ENCODE data around the gene ARPC4. TPM values are rescaled to one million over a fixed set of nuclear protein-coding genes. Genes with fewer than 3 reads are reported as not detected.

Gene ARPC4
- total and polyA plus RNA-seq, 11 donors = 30.0 to 151 (median 79.7) TPM

DNA sequence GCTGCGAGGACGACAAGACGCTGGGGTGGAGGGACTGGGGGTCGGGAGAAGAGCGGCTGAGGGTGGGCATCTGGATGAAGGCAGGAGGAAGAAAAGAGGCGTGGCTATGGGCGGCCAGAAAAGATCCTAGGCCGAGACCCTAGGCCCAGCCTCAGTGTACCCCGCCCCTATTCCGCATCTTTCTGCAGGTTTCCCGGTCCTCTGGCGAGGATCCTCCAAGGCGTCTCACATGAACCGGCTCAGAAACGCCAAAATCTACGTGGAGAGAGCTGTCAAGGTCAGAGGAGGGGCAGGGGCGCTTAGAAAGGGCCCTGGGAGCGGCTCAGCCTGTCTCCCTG lies 17.5 kb downstream of the ARPC4 start:
- Histone ChIP-seq H3K27ac (peak overlapping the region; percentile 72 to 98 (median 94)), H3K36me3 (peaks cover 0 to 54% (median 33%) of the 10 kb centered on the region in 9 donors), H3K27me3 (no peaks in the 10 kb centered on the region), H3K9me3 (no peaks in the 10 kb centered on the region), H3K4me1 (peaks cover 0 to 23% (median 7%) of the 10 kb centered on the region in 12 donors), H3K4me3 (peak overlapping the region; percentile 48 to 98 (median 84))
- 9 to 13% (median 10%) methylated on average over 18 of the region's 18 CpGs for WGBS, 4 donors
- peak in 3 of 4 donors; percentile 3 to 12 (median 9) for ATAC-seq
- intact Hi-C loops (cut with DNase I) = loop anchor here in 1 of 10 donors (5.0 kb wide), 1 partner anchor 107 kb away; the partner anchor contains the start of gene IL17RC
- TF ChIP-seq POLR2A (IDR thresholded peaks at IDR 0.05) = no peak
- TF ChIP-seq, protein P1, sequence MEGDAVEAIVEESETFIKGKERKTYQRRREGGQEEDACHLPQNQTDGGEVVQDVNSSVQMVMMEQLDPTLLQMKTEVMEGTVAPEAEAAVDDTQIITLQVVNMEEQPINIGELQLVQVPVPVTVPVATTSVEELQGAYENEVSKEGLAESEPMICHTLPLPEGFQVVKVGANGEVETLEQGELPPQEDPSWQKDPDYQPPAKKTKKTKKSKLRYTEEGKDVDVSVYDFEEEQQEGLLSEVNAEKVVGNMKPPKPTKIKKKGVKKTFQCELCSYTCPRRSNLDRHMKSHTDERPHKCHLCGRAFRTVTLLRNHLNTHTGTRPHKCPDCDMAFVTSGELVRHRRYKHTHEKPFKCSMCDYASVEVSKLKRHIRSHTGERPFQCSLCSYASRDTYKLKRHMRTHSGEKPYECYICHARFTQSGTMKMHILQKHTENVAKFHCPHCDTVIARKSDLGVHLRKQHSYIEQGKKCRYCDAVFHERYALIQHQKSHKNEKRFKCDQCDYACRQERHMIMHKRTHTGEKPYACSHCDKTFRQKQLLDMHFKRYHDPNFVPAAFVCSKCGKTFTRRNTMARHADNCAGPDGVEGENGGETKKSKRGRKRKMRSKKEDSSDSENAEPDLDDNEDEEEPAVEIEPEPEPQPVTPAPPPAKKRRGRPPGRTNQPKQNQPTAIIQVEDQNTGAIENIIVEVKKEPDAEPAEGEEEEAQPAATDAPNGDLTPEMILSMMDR (IDR thresholded peaks at IDR 0.05) = no peak
- no peak for DNase-seq

- ATAC-seq (peak in 1 of 4 donors; percentile 4), DNase-seq (peak in 1 of 5 donors; percentile 14)
- Histone ChIP-seq H3K27ac (peak overlapping the region in 11 of 12 donors; percentile 86 to 98 (median 95)), H3K4me1 (peaks cover 0 to 23% (median 7%) of the 10 kb centered on the region in 12 donors), H3K9me3 (no peaks in the 10 kb centered on the region), H3K4me3 (peak overlapping the region; percentile 48 to 98 (median 84)), H3K27me3 (no peaks in the 10 kb centered on the region), H3K36me3 (peaks cover 0 to 53% (median 29%) of the 10 kb centered on the region in 9 donors)
- 49 to 56% (median 52%) methylated on average over 10 of the region's 10 CpGs for WGBS, 4 donors
- intact Hi-C loops (cut with DNase I) = loop anchor here in 1 of 10 donors (5.0 kb wide), 1 partner anchor 106 kb away; the partner anchor contains the start of gene IL17RC
- no peak for TF ChIP-seq POLR2A (IDR thresholded peaks at IDR 0.05)
- TF ChIP-seq, protein P1 (IDR thresholded peaks at IDR 0.05) = no peak
Measured at GRCh38 chr3:9810846-9811245, 18.0 kb downstream of the ARPC4 start.

DNA sequence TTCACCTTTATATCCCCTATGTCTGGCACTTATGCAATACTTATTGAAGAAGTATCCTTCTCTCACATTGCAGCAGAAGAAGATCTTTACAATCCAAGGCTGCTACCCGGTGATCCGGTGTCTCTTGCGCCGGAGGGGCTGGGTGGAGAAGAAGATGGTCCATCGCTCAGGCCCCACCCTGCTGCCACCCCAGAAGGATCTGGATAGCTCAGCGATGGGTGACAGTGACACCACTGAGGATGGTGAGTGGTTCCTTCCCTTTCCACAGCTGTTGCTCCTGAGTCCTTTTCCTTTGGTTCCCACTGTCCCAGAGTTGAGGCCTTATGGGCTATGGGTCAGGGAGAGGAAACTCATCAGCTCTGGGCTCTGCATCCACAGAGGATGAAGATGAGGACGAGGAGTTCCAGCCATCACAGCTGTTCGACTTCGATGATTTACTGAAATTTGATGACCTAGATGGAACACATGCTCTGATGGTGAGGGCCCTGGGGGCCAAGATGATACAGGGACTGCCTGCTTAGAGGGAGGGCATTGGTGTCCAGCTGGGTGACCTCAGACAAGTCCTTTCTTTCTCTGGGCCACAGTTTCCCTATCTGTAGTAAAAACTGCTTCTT lies 20.1 kb downstream of the ARPC4 start:
- Histone ChIP-seq H3K27ac (no peak overlapping the region), H3K4me3 (no peak overlapping the region), H3K4me1 (peaks cover 0 to 22% (median 7%) of the 10 kb centered on the region in 12 donors), H3K27me3 (no peaks in the 10 kb centered on the region), H3K9me3 (no peaks in the 10 kb centered on the region), H3K36me3 (peaks cover 0 to 41% (median 10%) of the 10 kb centered on the region in 9 donors)
- TF ChIP-seq, protein P1 (IDR thresholded peaks at IDR 0.05) = no peak
- TF ChIP-seq POLR2A (IDR thresholded peaks at IDR 0.05) = no peak
- peak in 1 of 5 donors; percentile 1 for DNase-seq
- no peak for ATAC-seq
- intact Hi-C loops (cut with DNase I) = loop anchor here in 1 of 10 donors (5.0 kb wide), 1 partner anchor 104 kb away; the partner anchor contains the start of gene IL17RC
- WGBS, 4 donors = 94 to 96% (median 95%) methylated on average over 9 of the region's 9 CpGs

GRCh38 chr3:9815986-9816385 lies 23.1 kb downstream of the ARPC4 start:
- intact Hi-C loops (cut with DNase I) = no loop called here
- 89 to 94% (median 92%) methylated on average over 9 of the region's 9 CpGs for WGBS, 4 donors
- Histone ChIP-seq H3K36me3 (peaks cover 0 to 55% (median 17%) of the 10 kb centered on the region in 9 donors), H3K4me3 (no peak overlapping the region), H3K4me1 (peaks cover 0 to 7% (median under 1%) of the 10 kb centered on the region in 12 donors), H3K9me3 (no peaks in the 10 kb centered on the region), H3K27me3 (no peaks in the 10 kb centered on the region), H3K27ac (no peak overlapping the region)
- DNase-seq (peak in 1 of 5 donors; percentile 16), ATAC-seq (no peak)
- TF ChIP-seq, protein P1 (IDR thresholded peaks at IDR 0.05) = no peak
- TF ChIP-seq POLR2A (IDR thresholded peaks at IDR 0.05) = no peak

Data from heart left ventricle (tissue), 16 donors.